Parathyroid adenoma (tissue), 2 donors: ENCODE results near the gene RIC8A.

Experiments
- H2AFZ ChIP-seq: fragments of 300-600 bp; sonication (generic); one replicate; pipeline ENCODE4 v1.7.0; 2017; ENCODE audit warnings: antibody characterized with exemption, mild to moderate bottlenecking
- H3K27ac ChIP-seq: fragments of 300-600 bp; sonication (generic); one replicate; pipeline ENCODE4 v1.7.0; 2017
- H3K27me3 ChIP-seq: fragments of 300-600 bp; sonication (generic); one replicate; pipeline ENCODE4 v1.7.0; 2017; ENCODE audit warnings: low read length; ENCODE audit not compliant: control insufficient read depth, insufficient read depth
- H3K36me3 ChIP-seq: fragments of 300-600 bp; sonication (generic); one replicate; pipeline ENCODE4 v1.7.0; 2017; ENCODE audit warnings: low read length; ENCODE audit not compliant: control insufficient read depth, insufficient read depth
- H3K4me1 ChIP-seq: fragments of 300-600 bp; sonication (generic); one replicate; pipeline ENCODE4 v1.7.0; 2017; ENCODE audit warnings: control low read depth
- H3K4me2 ChIP-seq: fragments of 300-600 bp; sonication (generic); one replicate; pipeline ENCODE4 v1.7.0; 2017; ENCODE audit warnings: low read length
- H3K4me3 ChIP-seq: fragments of 300-600 bp; sonication (generic); one replicate; pipeline ENCODE4 v1.7.0; 2017; ENCODE audit warnings: low read depth, low read length
- H3K79me2 ChIP-seq: fragments of 300-600 bp; sonication (generic); one replicate; pipeline ENCODE4 v1.7.0; 2017; ENCODE audit warnings: control low read depth
- H3K9ac ChIP-seq: fragments of 300-600 bp; sonication (generic); one replicate; pipeline ENCODE4 v1.7.0; 2017; ENCODE audit warnings: mild to moderate bottlenecking
- H3K9me3 ChIP-seq: fragments of 300-600 bp; sonication (generic); one replicate; pipeline ENCODE4 v1.7.0; 2017; ENCODE audit warnings: low read length; ENCODE audit not compliant: control insufficient read depth
- CTCF ChIP-seq: fragments of 300-600 bp; sonication (generic); IDR thresholded peaks from one replicate; pipeline ENCODE4 v1.7.0; 2017; ENCODE audit warnings: antibody characterized with exemption, mild to moderate bottlenecking
- donor health status: primary hyperparathyroidism.

Gene RIC8A

GRCh38 chr11:208917-209260 is 1.4 kb downstream of the RIC8A start:
- Histone ChIP-seq H3K36me3 (no peaks in the 10 kb centered on the region), H3K4me2 (peak overlapping the region; percentile 74), H3K9ac (no peak overlapping the region), H3K27me3 (no peaks in the 10 kb centered on the region), H3K27ac (peak overlapping the region; percentile 93), H2AFZ (peak overlapping the region; percentile 75), H3K4me1 (peaks cover 8% of the 10 kb centered on the region), H3K4me3 (peak overlapping the region; percentile 95), H3K79me2 (peaks cover 7% of the 10 kb centered on the region), H3K9me3 (no peaks in the 10 kb centered on the region)
- no peak for TF ChIP-seq CTCF

GRCh38 chr11:209275-210121 is 2.0 kb downstream of the RIC8A start:
- no peaks in the 10 kb centered on the region for H3K9me3 ChIP-seq
- H3K9ac ChIP-seq: no peak overlapping the region
- peak overlapping the region; percentile 95 for H3K4me3 ChIP-seq
- H3K36me3 ChIP-seq: no peaks in the 10 kb centered on the region
- H3K4me1 ChIP-seq: peaks cover 8% of the 10 kb centered on the region
- TF ChIP-seq CTCF: no peak
- H3K27ac ChIP-seq: no peak overlapping the region
- H2AFZ ChIP-seq: no peak overlapping the region
- peak overlapping the region; percentile 74 for H3K4me2 ChIP-seq
- no peaks in the 10 kb centered on the region for H3K27me3 ChIP-seq
- H3K79me2 ChIP-seq: peaks cover 7% of the 10 kb centered on the region

- no peak for TF ChIP-seq CTCF
Observed at GRCh38 chr11:210122-210802, 2.8 kb downstream of the RIC8A start.

GRCh38 chr11:210803-211180 is 3.3 kb downstream of the RIC8A start:
- Histone ChIP-seq H3K4me2 (no peak overlapping the region), H3K4me3 (no peak overlapping the region), H3K4me1 (peaks cover 8% of the 10 kb centered on the region), H3K9me3 (no peaks in the 10 kb centered on the region), H3K27me3 (no peaks in the 10 kb centered on the region), H3K79me2 (peaks cover 6% of the 10 kb centered on the region), H3K9ac (no peak overlapping the region), H2AFZ (no peak overlapping the region), H3K27ac (no peak overlapping the region), H3K36me3 (no peaks in the 10 kb centered on the region)
- no peak for TF ChIP-seq CTCF

More at GRCh38 chr11:210122-210802, 2.8 kb downstream of the RIC8A start:
- H3K9ac ChIP-seq: no peak overlapping the region
- no peaks in the 10 kb centered on the region for H3K36me3 ChIP-seq
- H3K9me3 ChIP-seq: no peaks in the 10 kb centered on the region
- peaks cover 7% of the 10 kb centered on the region for H3K79me2 ChIP-seq
- no peak overlapping the region for H2AFZ ChIP-seq
- no peak overlapping the region for H3K27ac ChIP-seq
- H3K4me3 ChIP-seq: no peak overlapping the region
- H3K4me2 ChIP-seq: no peak overlapping the region
- H3K27me3 ChIP-seq: no peaks in the 10 kb centered on the region
- H3K4me1 ChIP-seq: peaks cover 8% of the 10 kb centered on the region
